GM13977 (cell line): ENCODE results near the gene ALDH1A1.

Experiments used
- DNase-seq: peaks from one replicate; pipeline ENCODE4 v3.0.0; 2012; ENCODE audit warnings: low spot score
- in situ Hi-C: fragments of 300-500 bp; cut with MboI; formaldehyde crosslinking; loops from one replicate; pipeline ENCODE4 v1.12.0; 2022; ENCODE audit warnings: low sequenced_read_pairs, low pct_unique_long_range_greater_than_20kb, mixed read lengths, inconsistent platforms; ENCODE audit not compliant: unreplicated experiment
- TF ChIP-seq, protein P1 (sequence below): IDR thresholded peaks from 2 replicates; pipeline ENCODE4 v1.5.1; 2012; ENCODE audit warnings: mild to moderate bottlenecking, control low read depth; ENCODE audit not compliant: insufficient read depth; ENCODE audit errors: extremely low read depth, missing control alignments

The ALDH1A1 gene

DNA sequence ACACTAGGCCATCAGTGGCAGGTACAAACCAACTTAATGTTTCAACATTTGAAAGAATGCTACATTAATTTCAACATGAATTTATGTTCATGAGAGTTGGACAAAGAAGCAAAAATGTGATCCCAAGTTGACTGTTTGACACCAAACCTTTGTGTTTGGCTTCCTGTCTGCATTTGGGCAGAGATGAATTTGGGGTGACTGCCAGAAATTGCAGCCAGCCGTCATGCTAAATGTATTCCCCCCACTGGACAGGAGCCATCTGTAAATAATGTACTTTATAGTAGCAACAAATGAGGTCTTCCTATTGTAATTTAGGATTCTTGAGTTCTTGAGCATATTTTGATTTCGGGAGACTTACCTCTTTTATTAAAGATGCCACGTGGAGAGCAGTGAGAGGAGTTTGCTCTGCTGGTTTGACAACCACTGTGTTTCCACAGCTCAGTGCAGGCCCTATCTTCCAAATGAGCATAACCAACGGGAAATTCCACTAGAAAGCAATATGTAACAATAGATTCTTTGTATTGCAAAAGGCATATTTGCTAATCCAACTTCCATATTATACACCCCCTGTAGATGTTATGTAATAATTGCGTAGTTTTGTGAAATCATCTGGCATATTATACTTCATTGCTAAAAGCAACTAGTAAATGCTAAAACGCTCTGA lies 27.6 kb downstream of the ALDH1A1 start:
- in situ Hi-C loops: no loop called here
- no peak for DNase-seq
- TF ChIP-seq, protein P1, sequence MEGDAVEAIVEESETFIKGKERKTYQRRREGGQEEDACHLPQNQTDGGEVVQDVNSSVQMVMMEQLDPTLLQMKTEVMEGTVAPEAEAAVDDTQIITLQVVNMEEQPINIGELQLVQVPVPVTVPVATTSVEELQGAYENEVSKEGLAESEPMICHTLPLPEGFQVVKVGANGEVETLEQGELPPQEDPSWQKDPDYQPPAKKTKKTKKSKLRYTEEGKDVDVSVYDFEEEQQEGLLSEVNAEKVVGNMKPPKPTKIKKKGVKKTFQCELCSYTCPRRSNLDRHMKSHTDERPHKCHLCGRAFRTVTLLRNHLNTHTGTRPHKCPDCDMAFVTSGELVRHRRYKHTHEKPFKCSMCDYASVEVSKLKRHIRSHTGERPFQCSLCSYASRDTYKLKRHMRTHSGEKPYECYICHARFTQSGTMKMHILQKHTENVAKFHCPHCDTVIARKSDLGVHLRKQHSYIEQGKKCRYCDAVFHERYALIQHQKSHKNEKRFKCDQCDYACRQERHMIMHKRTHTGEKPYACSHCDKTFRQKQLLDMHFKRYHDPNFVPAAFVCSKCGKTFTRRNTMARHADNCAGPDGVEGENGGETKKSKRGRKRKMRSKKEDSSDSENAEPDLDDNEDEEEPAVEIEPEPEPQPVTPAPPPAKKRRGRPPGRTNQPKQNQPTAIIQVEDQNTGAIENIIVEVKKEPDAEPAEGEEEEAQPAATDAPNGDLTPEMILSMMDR: no peak

DNA sequence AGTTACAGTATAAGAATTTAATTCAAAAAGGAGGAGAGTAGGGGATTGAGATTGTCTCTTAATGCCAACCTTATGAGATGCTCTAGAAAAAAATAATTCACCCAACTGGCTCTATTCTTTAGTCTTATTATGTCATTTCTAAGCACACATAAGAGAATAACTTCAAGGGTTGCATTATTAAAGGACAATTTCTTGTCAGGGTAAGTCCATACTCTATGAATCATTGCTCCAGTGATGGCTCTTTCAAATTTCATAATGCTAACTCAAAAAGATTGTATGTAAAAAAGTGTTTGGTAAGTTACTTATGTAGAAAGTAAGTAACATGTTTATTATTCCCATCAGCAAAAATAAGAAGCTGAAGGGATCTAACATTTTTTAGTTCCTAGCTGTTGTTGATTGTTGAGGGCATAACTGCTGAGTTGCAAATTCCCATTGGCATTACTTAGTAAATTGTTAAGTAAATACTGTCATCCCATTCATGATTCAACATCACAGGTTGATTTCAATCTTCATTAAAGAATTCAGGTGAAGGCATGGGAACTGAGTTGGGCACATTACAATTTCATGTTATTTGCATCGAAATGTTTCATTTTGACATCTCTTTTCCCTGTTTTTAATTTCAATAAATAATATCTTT lies 28.6 kb downstream of the ALDH1A1 start:
- no peak for DNase-seq
- TF ChIP-seq, protein P1: no peak
- in situ Hi-C loops: no loop called here

DNA sequence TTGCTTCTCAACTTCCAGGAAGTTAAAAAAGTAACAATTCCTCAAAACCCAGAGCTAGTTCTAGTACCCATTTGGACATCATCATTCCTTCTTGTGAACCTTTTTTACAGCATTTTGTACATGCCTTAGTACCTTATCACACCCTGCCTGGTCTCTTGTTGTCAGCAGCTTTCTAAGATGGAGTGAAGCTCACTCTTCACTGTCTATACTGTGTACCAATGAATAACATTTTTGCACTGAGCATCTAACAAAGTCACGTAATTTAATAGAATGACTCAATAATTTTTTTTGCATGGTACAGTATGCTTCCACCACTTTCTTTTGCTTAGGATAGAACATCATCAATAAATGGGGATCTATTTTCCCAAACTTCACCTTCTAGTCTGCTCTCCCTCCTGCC lies 29.8 kb downstream of the ALDH1A1 start:
- in situ Hi-C loops: no loop called here
- no peak for DNase-seq
- TF ChIP-seq, protein P1: no peak

DNA sequence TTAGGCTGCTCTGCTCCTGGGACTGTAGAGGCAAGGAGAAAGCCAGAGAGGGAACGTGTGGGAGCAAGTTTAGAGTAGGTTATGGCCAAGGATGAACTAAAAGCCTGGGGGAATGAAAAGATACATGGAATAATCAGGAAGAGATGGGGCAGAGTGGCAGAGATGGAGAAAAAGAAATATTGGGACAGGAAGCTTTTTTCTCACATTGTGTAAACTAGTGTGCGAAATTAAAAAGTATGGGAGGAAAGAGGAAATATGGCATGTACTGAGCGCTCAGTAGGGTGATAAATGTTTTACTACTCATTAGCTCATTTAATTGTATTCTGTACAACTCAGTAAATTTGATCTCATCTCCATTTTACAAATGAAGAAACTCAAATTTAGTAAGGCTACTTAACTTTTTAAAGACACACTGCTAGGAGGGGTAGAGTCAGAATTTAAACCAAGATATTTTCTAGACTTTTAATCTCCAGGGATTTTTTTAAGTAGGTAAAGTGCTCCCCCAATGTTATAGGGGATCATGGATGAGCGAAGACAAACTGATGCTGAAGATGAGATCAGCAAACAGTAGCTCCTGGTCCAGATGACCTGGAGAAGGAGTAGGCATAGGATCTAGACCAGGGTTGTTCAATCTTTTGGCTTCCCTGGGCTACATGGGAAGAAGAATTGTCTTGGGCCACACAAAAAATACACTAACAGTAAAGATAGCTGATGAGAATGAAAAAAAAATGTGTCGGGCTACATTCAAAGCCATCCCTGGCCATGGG lies 30.8 kb downstream of the ALDH1A1 start:
- in situ Hi-C loops: no loop called here
- TF ChIP-seq, protein P1: no peak
- DNase-seq: no peak

DNA sequence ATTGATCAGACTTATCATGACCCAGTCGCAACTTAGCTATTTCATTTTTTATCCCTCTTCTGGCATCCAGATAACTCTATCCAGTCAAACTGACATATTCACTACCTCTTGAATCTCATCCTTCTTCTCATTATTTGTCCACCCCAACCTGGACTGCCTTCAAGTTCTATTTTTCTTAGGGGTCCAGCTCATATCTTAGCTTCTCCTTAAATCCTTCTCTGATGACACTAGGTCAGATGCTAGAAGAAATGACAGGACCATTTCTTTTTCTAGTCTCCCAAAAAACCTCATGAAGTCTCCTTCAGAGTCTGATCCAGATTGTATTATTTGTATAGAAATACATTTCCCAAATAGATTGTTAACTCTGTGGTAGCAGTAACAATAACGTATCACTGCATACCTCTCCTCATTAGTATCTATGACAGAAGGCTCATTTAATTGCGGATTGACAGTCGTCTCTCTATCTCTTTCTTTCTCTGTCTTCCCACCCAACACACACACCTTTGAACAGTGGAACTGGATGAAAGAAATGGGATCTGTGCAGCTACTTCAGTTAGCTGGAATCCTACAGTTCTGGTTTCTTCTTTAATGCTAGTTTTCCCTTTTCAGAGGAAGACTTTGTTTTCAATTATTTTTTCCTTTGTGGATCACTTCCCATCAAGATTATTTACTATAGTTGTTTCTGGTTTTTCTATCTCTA lies 33.5 kb downstream of the ALDH1A1 start:
- TF ChIP-seq, protein P1: no peak
- in situ Hi-C loops: no loop called here
- no peak for DNase-seq

DNA sequence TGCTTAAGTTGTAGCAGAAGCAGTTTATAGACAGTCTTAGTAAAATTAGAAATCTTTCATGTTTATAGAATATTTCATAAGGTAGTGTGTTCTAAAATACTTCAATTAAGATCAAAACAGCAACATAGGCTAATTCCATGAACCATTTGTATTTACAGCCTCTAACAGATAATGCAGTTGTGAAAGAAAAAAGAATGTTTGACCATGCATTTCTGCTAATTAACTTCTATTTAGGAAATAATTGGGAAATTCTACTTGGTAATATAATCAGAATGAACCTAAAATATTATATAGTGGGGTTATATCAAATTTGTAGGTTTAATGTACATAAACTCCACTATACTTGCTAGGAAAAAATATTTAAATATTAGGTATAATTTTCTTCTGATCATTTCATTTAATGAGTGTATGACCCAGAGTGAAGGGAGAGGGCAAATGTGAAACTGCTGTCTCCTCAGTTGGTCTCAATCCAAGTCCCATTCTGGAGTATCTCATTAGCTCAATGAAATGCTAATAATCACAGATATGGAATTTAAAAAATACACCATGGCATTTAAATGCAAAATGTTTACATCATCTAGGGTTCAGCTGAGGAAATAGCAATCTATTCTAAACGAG lies 34.9 kb downstream of the ALDH1A1 start:
- TF ChIP-seq, protein P1: no peak
- no peak for DNase-seq
- in situ Hi-C loops: no loop called here
